Activated B cell treated with CpG ODN at 0.5 μM for 24 hours (primary cell): Measurements from ENCODE around the gene SIX2. TPM values are rescaled to one million over a fixed set of nuclear protein-coding genes. Genes with fewer than 3 reads are reported as not detected.

Experiments
- ATAC-seq: fragments of 200-7000 bp; cut with Tn5 transposase; one replicate; pipeline ENCODE4 v1.10.0; 2021; ENCODE audit warnings: low read depth, mild to moderate bottlenecking, moderate library complexity
- CTCF ChIA-PET: fragments of 350-600 bp; sonication (Branson Sonifier 250); formaldehyde crosslinking; loops from one replicate; lab custom pipeline; 2021; ENCODE audit warnings: antibody characterized with exemption; lab: Charles Lee
- POLR2A ChIA-PET: fragments of 350-600 bp; sonication (Branson Sonifier 250); formaldehyde crosslinking; loops from one replicate; lab custom pipeline; 2021; ENCODE audit warnings: antibody characterized with exemption; lab: Charles Lee
- DNase-seq: peaks from one replicate; pipeline ENCODE4 v3.0.0; 2022
- H3K27ac Mint-ChIP-seq: one replicate; pipeline ENCODE4 v1.8.0; 2020; ENCODE audit warnings: mixed read lengths
- H3K27me3 Mint-ChIP-seq: one replicate; pipeline ENCODE4 v1.8.0; 2021; ENCODE audit warnings: mixed read lengths
- H3K36me3 Mint-ChIP-seq: one replicate; pipeline ENCODE4 v1.8.0; 2021; ENCODE audit warnings: low read depth, mixed read lengths
- H3K4me1 Mint-ChIP-seq: one replicate; pipeline ENCODE4 v1.8.0; 2021; ENCODE audit warnings: mixed read lengths
- H3K4me3 Mint-ChIP-seq: one replicate; pipeline ENCODE4 v1.8.0; 2020; ENCODE audit warnings: mild to moderate bottlenecking, mixed read lengths
- H3K9me3 Mint-ChIP-seq: one replicate; pipeline ENCODE4 v1.8.0; 2020; ENCODE audit warnings: mixed read lengths
- CTCF ChIP-seq: fragments of 200-600 bp; IDR thresholded peaks from one replicate; pipeline ENCODE4 v1.8.0; 2022; ENCODE audit warnings: antibody characterized with exemption, mild to moderate bottlenecking
- intact Hi-C: fragments of 100-400 bp; cut with micrococcal nuclease; formaldehyde crosslinking; loops from one replicate; pipeline ENCODE4 v1.15.1; 2024
- total RNA-seq: library from RNA; stranded (reverse); gene quantifications from 2 replicates; pipeline ENCODE4 v1.2.3, GENCODE V29; 2022

The SIX2 gene
- total RNA-seq, 1 donor from 2014 or later = not detected

GRCh38 chr2:44967727-44968432 lies 41.4 kb downstream of the SIX2 start:
- ChIA-PET POLR2A (interaction anchor here (0.5 kb wide), 1 partner anchor 809 kb away, joined by 5 read pairs; no protein-coding TSS in a partner anchor), CTCF (no interaction called here)
- Mint-ChIP-seq H3K9me3 (no peaks in the 10 kb centered on the region), H3K36me3 (no peaks in the 10 kb centered on the region), H3K4me1 (no peaks in the 10 kb centered on the region), H3K27ac (no peak overlapping the region), H3K27me3 (peaks cover 43% of the 10 kb centered on the region), H3K4me3 (no peak overlapping the region)
- no peak for TF ChIP-seq CTCF
- ATAC-seq = no peak
- no peak for DNase-seq
- intact Hi-C loops = no loop called here

GRCh38 chr2:44967056-44967455 lies 42.2 kb downstream of the SIX2 start:
- Mint-ChIP-seq H3K4me3 (no peak overlapping the region), H3K4me1 (no peaks in the 10 kb centered on the region), H3K36me3 (no peaks in the 10 kb centered on the region), H3K27me3 (peaks cover 51% of the 10 kb centered on the region), H3K27ac (no peak overlapping the region), H3K9me3 (no peaks in the 10 kb centered on the region)
- ATAC-seq (no peak), DNase-seq (no peak)
- intact Hi-C loops = no loop called here
- ChIA-PET POLR2A (interaction anchor here (0.5 kb wide), 1 partner anchor 808 kb away, joined by 5 read pairs; no protein-coding TSS in a partner anchor), CTCF (no interaction called here)
- no peak for TF ChIP-seq CTCF

GRCh38 chr2:44965684-44966083 lies 43.6 kb downstream of the SIX2 start:
- Mint-ChIP-seq H3K4me1 (no peaks in the 10 kb centered on the region), H3K27me3 (peaks cover 46% of the 10 kb centered on the region), H3K36me3 (no peaks in the 10 kb centered on the region), H3K27ac (no peak overlapping the region), H3K4me3 (no peak overlapping the region), H3K9me3 (no peaks in the 10 kb centered on the region)
- no peak for ATAC-seq
- no peak for TF ChIP-seq CTCF
- intact Hi-C loops = no loop called here
- CTCF ChIA-PET = interaction anchor here (0.6 kb wide), 1 partner anchor 1924 kb away, joined by 4 read pairs; no protein-coding TSS in a partner anchor
- DNase-seq = no peak
- POLR2A ChIA-PET = no interaction called here

- H3K4me3 Mint-ChIP-seq = no peak overlapping the region
- no peaks in the 10 kb centered on the region for H3K9me3 Mint-ChIP-seq
- H3K4me1 Mint-ChIP-seq = no peaks in the 10 kb centered on the region
- ATAC-seq (no peak), DNase-seq (no peak)
- H3K27me3 Mint-ChIP-seq = peaks cover 48% of the 10 kb centered on the region
- ChIA-PET CTCF (no interaction called here), POLR2A (no interaction called here)
- H3K36me3 Mint-ChIP-seq = no peaks in the 10 kb centered on the region
- H3K27ac Mint-ChIP-seq = no peak overlapping the region
- intact Hi-C loops = no loop called here
- no peak for TF ChIP-seq CTCF
Observed at GRCh38 chr2:44964752-44965236, 44.5 kb downstream of the SIX2 start.

- ChIA-PET CTCF (no interaction called here), POLR2A (no interaction called here)
- no peaks in the 10 kb centered on the region for H3K9me3 Mint-ChIP-seq
- ATAC-seq (no peak), DNase-seq (no peak)
- intact Hi-C loops = no loop called here
- H3K4me1 Mint-ChIP-seq = no peaks in the 10 kb centered on the region
- no peak overlapping the region for H3K4me3 Mint-ChIP-seq
- peaks cover 54% of the 10 kb centered on the region for H3K27me3 Mint-ChIP-seq
- H3K27ac Mint-ChIP-seq = no peak overlapping the region
- no peak for TF ChIP-seq CTCF
- no peaks in the 10 kb centered on the region for H3K36me3 Mint-ChIP-seq
Observed at GRCh38 chr2:44962176-44962695, 47.0 kb downstream of the SIX2 start.
